Kidney epithelial cell (primary cell): Measurements from ENCODE around the gene IL6R. TPM values are rescaled to one million over a fixed set of nuclear protein-coding genes. Genes with fewer than 3 reads are reported as not detected.
A peak's percentile ranks its signal among the peaks of the same experiment; 100 is the strongest.

Experiments
- DNase-seq: peaks from one replicate; pipeline ENCODE4 v3.0.0-alpha.2; 2010; ENCODE audit warnings: low read depth
- H3K27me3 ChIP-seq: 2 replicates; pipeline ENCODE4 v1.6.0; 2011; ENCODE audit warnings: low read length; ENCODE audit not compliant: control insufficient read depth, insufficient read depth
- H3K36me3 ChIP-seq: 2 replicates; pipeline ENCODE4 v1.5.1; 2011; ENCODE audit warnings: low read length; ENCODE audit not compliant: control insufficient read depth, insufficient read depth
- H3K4me3 ChIP-seq: 2 replicates; pipeline ENCODE4 v1.5.1; 2011; ENCODE audit warnings: low read depth, mild to moderate bottlenecking, control low read depth, low read length
- total RNA-seq: library from RNA; depleted of rRNA; stranded (reverse); fragments of >200 nt; gene quantifications from 2 replicates; pipeline ENCODE4 v1.2.3, GENCODE V29; 2015
- TF ChIP-seq, protein P1 (sequence below): IDR thresholded peaks from 2 replicates; pipeline ENCODE4 v1.5.1; 2011; ENCODE audit warnings: mild to moderate bottlenecking, moderate library complexity, low read length, control low read depth, inconsistent platforms; ENCODE audit not compliant: insufficient read depth, poor library complexity, severe bottlenecking

Gene IL6R
- total RNA-seq, 1 donor from 2014 or later = 9.6 TPM

DNA sequence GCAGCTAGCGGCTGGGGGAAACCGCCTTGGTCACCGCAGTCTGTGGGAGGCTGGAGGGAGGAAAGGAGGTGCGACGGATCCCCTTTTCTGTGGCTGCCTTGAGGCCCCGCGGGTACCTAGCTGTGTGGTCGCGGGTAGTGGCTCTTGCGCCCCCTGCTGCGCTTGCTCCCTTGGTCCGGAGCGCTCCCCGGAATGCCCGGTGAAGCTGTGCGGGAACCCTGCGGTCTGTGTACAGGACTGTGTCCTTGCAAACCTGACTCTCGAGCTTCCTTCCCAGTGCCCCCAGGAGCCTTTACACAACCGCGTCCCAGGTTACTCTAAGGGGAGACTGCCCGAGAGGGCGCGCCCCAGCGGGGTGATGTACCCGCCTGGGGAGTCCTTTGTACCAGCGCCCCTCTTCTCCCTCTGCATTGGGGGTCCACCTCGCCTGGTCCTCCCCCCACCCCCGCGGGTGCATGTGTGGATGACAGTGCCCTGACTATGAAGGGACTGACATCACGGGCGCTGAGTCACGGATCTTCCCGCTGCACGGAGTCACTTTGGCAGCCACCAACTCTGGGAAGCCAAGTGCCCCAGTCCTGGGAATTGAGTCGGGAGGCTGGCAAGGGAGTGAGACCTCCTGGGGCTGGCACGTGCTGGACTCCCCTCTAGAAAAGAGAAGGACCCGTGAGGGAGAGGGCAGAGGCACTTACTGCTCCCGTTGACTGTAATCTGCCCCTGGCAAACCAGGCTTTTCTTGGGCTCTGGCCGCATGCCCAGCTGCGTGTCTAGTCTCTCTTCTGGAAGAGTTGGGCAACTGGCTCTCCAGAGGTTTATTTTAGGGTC, 816 bp downstream of the IL6R start:
- TF ChIP-seq, protein P1, sequence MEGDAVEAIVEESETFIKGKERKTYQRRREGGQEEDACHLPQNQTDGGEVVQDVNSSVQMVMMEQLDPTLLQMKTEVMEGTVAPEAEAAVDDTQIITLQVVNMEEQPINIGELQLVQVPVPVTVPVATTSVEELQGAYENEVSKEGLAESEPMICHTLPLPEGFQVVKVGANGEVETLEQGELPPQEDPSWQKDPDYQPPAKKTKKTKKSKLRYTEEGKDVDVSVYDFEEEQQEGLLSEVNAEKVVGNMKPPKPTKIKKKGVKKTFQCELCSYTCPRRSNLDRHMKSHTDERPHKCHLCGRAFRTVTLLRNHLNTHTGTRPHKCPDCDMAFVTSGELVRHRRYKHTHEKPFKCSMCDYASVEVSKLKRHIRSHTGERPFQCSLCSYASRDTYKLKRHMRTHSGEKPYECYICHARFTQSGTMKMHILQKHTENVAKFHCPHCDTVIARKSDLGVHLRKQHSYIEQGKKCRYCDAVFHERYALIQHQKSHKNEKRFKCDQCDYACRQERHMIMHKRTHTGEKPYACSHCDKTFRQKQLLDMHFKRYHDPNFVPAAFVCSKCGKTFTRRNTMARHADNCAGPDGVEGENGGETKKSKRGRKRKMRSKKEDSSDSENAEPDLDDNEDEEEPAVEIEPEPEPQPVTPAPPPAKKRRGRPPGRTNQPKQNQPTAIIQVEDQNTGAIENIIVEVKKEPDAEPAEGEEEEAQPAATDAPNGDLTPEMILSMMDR = peak; percentile 67

DNA sequence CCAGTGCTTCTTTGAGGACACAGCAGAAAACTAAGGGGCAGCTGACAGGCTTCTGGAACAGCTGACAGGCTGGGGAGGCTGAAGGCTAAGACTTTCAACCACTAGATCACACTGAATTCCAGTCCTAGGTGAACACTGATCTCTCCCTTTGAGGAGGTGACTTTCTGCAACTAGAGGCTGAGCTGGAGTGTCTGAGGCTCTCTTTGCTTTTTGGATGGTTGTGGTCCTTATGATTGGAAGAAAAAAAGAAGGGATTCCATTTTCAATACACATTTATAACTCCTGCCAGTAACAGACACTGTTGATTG, 1.4 kb downstream of the IL6R start:
- peak overlapping the region; percentile 61 for H3K4me3 ChIP-seq
- H3K36me3 ChIP-seq = no peaks in the 10 kb centered on the region
- DNase-seq = no peak
- TF ChIP-seq, protein P1 = no peak
- no peaks in the 10 kb centered on the region for H3K27me3 ChIP-seq

More for the DNA sequence above, 816 bp downstream of the IL6R start:
- H3K27me3 ChIP-seq = no peaks in the 10 kb centered on the region
- H3K36me3 ChIP-seq = no peaks in the 10 kb centered on the region
- peak overlapping the region; percentile 61 for H3K4me3 ChIP-seq
- DNase-seq = no peak

- no peak overlapping the region for H3K4me3 ChIP-seq
- no peaks in the 10 kb centered on the region for H3K36me3 ChIP-seq
- H3K27me3 ChIP-seq = no peaks in the 10 kb centered on the region
- TF ChIP-seq, protein P1 = no peak
- DNase-seq = no peak
Measured at GRCh38 chr1:154406886-154407197, 1.7 kb downstream of the IL6R start.

DNA sequence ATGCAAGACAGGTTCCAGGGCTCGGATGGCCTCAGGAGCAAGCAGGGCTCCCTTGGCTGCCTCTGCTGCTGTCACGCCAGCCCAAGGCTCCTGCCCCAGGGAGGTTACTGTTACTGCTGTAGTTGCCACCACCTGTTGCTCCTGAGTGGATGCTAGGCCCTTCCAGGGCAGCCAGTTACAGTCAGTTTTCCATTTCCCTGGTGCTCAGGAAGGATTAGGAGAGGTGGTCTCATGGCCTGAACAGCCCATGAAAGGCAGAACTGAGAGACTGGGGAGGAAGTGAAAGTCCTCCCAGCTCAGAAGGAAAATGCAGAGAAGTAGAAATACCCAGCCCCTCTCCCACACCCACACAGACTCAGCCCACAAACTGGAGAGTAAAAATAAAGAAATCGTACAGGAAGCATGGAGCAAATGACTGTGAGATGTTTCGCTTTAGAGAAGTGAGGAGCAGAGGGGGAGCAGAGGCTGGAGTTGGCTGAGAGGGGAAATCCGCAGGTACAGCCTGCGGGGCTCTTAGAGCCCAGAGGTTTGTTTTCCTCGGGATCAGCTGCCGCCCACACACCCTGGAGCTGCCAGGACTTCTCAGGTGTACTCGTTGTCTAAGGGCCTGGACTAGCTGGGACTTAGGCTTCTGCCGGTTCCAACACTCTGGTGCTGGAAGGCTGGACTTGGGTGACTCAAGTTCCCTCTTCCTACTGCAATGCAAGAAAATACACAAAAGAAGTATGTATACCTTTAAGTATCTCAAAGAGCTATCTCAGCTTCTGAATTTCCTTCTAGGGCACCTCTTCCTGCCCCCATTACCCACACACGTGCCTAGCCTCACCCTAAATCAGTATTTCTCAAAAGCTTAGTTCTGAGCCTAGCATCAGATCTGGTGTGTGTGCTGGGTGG, 2.3 kb downstream of the IL6R start:
- Histone ChIP-seq H3K27me3 (no peaks in the 10 kb centered on the region), H3K36me3 (no peaks in the 10 kb centered on the region), H3K4me3 (no peak overlapping the region)
- TF ChIP-seq, protein P1 = no peak
- DNase-seq = no peak

DNA sequence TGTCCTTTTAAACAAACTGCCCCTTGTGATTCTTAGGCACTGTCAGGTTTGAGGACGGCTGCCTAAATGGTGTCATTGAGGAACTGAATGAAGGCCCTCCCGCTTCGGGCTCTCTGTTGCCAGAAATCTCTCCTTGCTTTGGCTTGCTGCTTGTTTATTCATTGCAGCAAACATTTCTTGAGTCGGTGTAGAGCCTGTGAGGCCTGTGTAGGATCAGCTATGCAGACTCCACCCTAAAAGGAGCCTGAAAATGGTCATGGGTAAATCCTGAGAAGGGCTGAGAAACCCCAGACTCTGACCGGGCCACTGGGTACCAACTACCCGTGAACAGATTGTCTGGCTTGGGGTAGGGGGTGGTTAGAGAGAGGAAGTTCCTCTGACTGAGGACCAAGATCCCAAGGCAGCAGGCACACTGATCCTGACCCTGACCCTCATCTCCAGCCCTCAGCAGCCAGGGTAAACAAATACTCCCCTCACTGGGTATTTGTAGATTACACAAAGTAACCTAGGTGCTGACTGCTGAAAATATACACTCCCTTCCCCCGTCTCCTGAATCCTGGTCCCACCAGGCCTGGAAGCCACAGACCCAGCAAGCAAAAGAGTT, 3.1 kb downstream of the IL6R start:
- Histone ChIP-seq H3K36me3 (no peaks in the 10 kb centered on the region), H3K4me3 (no peak overlapping the region), H3K27me3 (no peaks in the 10 kb centered on the region)
- TF ChIP-seq, protein P1 = no peak
- no peak for DNase-seq
